HCT116 (cell line): Measurements from ENCODE around the gene FRMD8.

Experiments
- POLR2A ChIP-seq: IDR thresholded peaks from 2 replicates; pipeline ENCODE4 v1.7.0; 2011; ENCODE audit warnings: borderline replicate concordance; ENCODE audit not compliant: insufficient read depth, insufficient read length; ENCODE audit errors: extremely low read depth
- POLR2AphosphoS5 ChIP-seq: IDR thresholded peaks from 2 replicates; pipeline ENCODE4 v1.6.1; 2011; ENCODE audit warnings: mild to moderate bottlenecking, low read depth, low read length, moderate library complexity
- YY1 ChIP-seq: IDR thresholded peaks from 2 replicates; pipeline ENCODE4 v1.6.1; 2011; ENCODE audit warnings: low read length, low read depth, moderate library complexity, mild to moderate bottlenecking; ENCODE audit not compliant: insufficient replicate concordance; ENCODE audit errors: extremely low read depth
- ZNF274 ChIP-seq: fragments of 200-500 bp; sonication (Bioruptor generic); IDR thresholded peaks from 2 replicates; pipeline ENCODE4 v1.6.1; 2014; ENCODE audit warnings: mild to moderate bottlenecking, low read depth, low read length, inconsistent platforms
- TF ChIP-seq, protein P1 (sequence below), 3 experiments: fragments of 200-600 bp in 1 of 3; sonication (generic) in 1 of 3; IDR thresholded peaks in 2 of 3; conservative IDR thresholded peaks in 1 of 3; 2 replicates each; pipeline ENCODE4 v1.5.1; 2012 to 2017; ENCODE audit warnings: low read depth in 2 of 3, low read length in 2 of 3, antibody characterized with exemption in 1 of 3, borderline replicate concordance in 1 of 3, control low read depth in 1 of 3, mild to moderate bottlenecking in 1 of 3, mixed read lengths in 1 of 3, mixed run types in 1 of 3, moderate library complexity in 1 of 3; ENCODE audit not compliant: insufficient read depth in 1 of 3
- TF ChIP-seq, protein P2 (sequence below): IDR thresholded peaks from 2 replicates; pipeline ENCODE4 v1.6.1; 2011; ENCODE audit warnings: mild to moderate bottlenecking, low read length, moderate library complexity; ENCODE audit not compliant: insufficient replicate concordance; ENCODE audit errors: extremely low read depth

DNA sequence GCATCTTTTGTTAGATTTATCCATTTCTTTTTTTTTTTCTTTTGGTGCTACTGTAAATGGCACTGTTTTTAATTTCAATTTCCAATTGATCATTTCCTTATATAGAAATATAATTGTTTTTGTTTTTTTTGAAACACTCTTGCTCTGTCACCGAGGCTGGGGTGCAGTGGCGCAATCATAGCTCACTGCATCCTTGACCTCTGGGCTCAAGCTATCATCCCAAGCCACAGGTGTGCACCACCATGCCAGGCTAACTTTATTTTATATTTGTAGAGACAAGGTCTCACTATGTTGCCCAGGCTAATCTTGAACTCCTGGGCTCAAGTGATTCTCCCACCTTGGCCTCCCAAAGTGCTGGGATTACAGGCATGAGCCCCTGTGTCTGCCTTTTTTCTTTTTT, 16.4 kb downstream of the FRMD8 start:
- no peak for TF ChIP-seq POLR2AphosphoS5
- TF ChIP-seq, protein P1, sequence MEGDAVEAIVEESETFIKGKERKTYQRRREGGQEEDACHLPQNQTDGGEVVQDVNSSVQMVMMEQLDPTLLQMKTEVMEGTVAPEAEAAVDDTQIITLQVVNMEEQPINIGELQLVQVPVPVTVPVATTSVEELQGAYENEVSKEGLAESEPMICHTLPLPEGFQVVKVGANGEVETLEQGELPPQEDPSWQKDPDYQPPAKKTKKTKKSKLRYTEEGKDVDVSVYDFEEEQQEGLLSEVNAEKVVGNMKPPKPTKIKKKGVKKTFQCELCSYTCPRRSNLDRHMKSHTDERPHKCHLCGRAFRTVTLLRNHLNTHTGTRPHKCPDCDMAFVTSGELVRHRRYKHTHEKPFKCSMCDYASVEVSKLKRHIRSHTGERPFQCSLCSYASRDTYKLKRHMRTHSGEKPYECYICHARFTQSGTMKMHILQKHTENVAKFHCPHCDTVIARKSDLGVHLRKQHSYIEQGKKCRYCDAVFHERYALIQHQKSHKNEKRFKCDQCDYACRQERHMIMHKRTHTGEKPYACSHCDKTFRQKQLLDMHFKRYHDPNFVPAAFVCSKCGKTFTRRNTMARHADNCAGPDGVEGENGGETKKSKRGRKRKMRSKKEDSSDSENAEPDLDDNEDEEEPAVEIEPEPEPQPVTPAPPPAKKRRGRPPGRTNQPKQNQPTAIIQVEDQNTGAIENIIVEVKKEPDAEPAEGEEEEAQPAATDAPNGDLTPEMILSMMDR (IDR thresholded peaks at IDR 0.05 in 2 of 3, conservative IDR thresholded peaks at IDR 0.05 in 1 of 3; ENCODE audit: borderline replicate concordance in 1 of 3, insufficient read depth in 1 of 3, low read depth in 2 of 3, low read length in 2 of 3), result no peak
- TF ChIP-seq, protein P2, sequence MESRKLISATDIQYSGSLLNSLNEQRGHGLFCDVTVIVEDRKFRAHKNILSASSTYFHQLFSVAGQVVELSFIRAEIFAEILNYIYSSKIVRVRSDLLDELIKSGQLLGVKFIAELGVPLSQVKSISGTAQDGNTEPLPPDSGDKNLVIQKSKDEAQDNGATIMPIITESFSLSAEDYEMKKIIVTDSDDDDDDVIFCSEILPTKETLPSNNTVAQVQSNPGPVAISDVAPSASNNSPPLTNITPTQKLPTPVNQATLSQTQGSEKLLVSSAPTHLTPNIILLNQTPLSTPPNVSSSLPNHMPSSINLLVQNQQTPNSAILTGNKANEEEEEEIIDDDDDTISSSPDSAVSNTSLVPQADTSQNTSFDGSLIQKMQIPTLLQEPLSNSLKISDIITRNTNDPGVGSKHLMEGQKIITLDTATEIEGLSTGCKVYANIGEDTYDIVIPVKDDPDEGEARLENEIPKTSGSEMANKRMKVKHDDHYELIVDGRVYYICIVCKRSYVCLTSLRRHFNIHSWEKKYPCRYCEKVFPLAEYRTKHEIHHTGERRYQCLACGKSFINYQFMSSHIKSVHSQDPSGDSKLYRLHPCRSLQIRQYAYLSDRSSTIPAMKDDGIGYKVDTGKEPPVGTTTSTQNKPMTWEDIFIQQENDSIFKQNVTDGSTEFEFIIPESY, result no peak
- TF ChIP-seq POLR2A, result no peak
- TF ChIP-seq ZNF274, result no peak
- no peak for TF ChIP-seq YY1
